Tibial nerve (tissue), 4 donors: ENCODE measurements around the gene ATP1A4.

Experiments
- CTCF ChIP-seq, 5 experiments: fragments of 200-600 bp in 3 of 5; fragments of 450-650 bp in 2 of 5; sonication (generic) in 3 of 5; IDR thresholded peaks; one replicate each; pipeline ENCODE4 v1.5.1; 2016 to 2019; ENCODE audit warnings: antibody characterized with exemption in 5 of 5, mild to moderate bottlenecking in 3 of 5, moderate library complexity in 2 of 5
- EP300 ChIP-seq, 2 donors: sonication (generic); formaldehyde crosslinking; IDR thresholded peaks; one replicate each; pipeline ENCODE4 v1.6.1; 2017; ENCODE audit warnings: antibody characterized with exemption in 2 of 2, mild to moderate bottlenecking in 1 of 2
- POLR2A ChIP-seq, 2 donors: fragments of 450-650 bp; IDR thresholded peaks; one replicate each; pipeline ENCODE4 v1.6.1; 2017; ENCODE audit warnings: antibody characterized with exemption in 2 of 2, mild to moderate bottlenecking in 2 of 2, moderate library complexity in 2 of 2

GRCh38 chr1:160206421-160207117, 55.2 kb downstream of the ATP1A4 start:
- TF ChIP-seq CTCF (IDR thresholded peaks at IDR 0.05): no peak
- no peak for TF ChIP-seq POLR2A (IDR thresholded peaks at IDR 0.05)
- no peak for TF ChIP-seq EP300 (IDR thresholded peaks at IDR 0.05)
